Measurements from ENCODE around the gene ENAH.

- TF ChIP-seq CTCF (IDR thresholded peaks at IDR 0.05; ENCODE audit: insufficient read depth, low read length, poor library complexity, severe bottlenecking) (no peak), EZH2phosphoT487 (conservative IDR thresholded peaks at IDR 0.05; ENCODE audit: low read length) (no peak)
Observed at GRCh38 chr1:225525377-225525776, 127.5 kb downstream of the ENAH start.
